Neural cell (in vitro differentiated cells): Measurements from ENCODE around the gene ORC5.
"Not testable (repeated sequence)": the region's sequence is repeated elsewhere in the genome, so short reads cannot be mapped to it uniquely, and the experiment has no call there.

Source experiments
- EP300 ChIP-seq: fragments of 450-650 bp; conservative IDR thresholded peaks from 2 replicates; pipeline ENCODE4 v1.6.1; 2014; ENCODE audit warnings: antibody characterized with exemption, mild to moderate bottlenecking, moderate library complexity; ENCODE audit not compliant: poor library complexity, severe bottlenecking
- EZH2 ChIP-seq: fragments of 200-600, 300-800 bp; shearing (Covaris generic), sonication (generic); IDR thresholded peaks from 2 replicates; pipeline ENCODE4 v1.6.1; 2014; ENCODE audit warnings: antibody characterized with exemption, low read length, borderline replicate concordance, mild to moderate bottlenecking; ENCODE audit not compliant: insufficient read depth, poor library complexity, severe bottlenecking
- MXI1 ChIP-seq: fragments of 450-650 bp; conservative IDR thresholded peaks from 2 replicates; pipeline ENCODE4 v1.6.1; 2014; ENCODE audit warnings: antibody characterized with exemption, mild to moderate bottlenecking; ENCODE audit not compliant: poor library complexity, severe bottlenecking
- POLR2AphosphoS5 ChIP-seq: IDR thresholded peaks from 2 replicates; pipeline ENCODE4 v1.6.1; 2012
- RAD21 ChIP-seq: fragments of 450-650 bp; conservative IDR thresholded peaks from 2 replicates; pipeline ENCODE4 v1.6.1; 2014; ENCODE audit warnings: antibody characterized with exemption, mild to moderate bottlenecking, moderate library complexity
- TF ChIP-seq, protein P1 (sequence below): fragments of 450-650 bp; IDR thresholded peaks from 2 replicates; pipeline ENCODE4 v1.5.1; 2014; ENCODE audit warnings: antibody characterized with exemption, mild to moderate bottlenecking, moderate library complexity; ENCODE audit not compliant: poor library complexity, severe bottlenecking

DNA sequence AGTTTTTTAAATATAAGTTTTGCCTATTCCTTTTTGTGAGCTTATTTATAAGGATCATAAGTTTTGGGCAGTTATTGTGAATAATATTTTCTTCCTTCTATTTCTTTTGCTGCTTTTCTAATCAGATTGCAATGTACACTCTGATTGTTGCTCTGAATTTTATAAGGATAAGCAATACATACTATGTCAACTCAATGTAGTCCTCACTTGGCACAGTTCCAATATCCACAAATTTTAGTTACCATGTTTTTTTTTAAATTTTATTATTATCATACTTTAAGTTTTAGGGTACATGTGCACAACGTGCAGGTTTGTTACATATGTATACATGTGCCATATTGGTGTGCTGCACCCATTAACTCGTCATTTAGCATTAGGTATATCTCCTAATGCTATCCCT lies 27.2 kb upstream of the ORC5 start:
- TF ChIP-seq, protein P1, sequence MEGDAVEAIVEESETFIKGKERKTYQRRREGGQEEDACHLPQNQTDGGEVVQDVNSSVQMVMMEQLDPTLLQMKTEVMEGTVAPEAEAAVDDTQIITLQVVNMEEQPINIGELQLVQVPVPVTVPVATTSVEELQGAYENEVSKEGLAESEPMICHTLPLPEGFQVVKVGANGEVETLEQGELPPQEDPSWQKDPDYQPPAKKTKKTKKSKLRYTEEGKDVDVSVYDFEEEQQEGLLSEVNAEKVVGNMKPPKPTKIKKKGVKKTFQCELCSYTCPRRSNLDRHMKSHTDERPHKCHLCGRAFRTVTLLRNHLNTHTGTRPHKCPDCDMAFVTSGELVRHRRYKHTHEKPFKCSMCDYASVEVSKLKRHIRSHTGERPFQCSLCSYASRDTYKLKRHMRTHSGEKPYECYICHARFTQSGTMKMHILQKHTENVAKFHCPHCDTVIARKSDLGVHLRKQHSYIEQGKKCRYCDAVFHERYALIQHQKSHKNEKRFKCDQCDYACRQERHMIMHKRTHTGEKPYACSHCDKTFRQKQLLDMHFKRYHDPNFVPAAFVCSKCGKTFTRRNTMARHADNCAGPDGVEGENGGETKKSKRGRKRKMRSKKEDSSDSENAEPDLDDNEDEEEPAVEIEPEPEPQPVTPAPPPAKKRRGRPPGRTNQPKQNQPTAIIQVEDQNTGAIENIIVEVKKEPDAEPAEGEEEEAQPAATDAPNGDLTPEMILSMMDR, result not testable (repeated sequence)
- TF ChIP-seq POLR2AphosphoS5, EZH2, MXI1, RAD21, EP300: not testable (repeated sequence)
